ENCODE results near the gene SRSF8. TPM values are rescaled to one million over a fixed set of nuclear protein-coding genes. Genes with fewer than 3 reads are reported as not detected.

SRSF8 gene
- polyA plus RNA-seq, 1 of the 3 experiments (the other 2 are of a cell fraction): 25.4 TPM

DNA sequence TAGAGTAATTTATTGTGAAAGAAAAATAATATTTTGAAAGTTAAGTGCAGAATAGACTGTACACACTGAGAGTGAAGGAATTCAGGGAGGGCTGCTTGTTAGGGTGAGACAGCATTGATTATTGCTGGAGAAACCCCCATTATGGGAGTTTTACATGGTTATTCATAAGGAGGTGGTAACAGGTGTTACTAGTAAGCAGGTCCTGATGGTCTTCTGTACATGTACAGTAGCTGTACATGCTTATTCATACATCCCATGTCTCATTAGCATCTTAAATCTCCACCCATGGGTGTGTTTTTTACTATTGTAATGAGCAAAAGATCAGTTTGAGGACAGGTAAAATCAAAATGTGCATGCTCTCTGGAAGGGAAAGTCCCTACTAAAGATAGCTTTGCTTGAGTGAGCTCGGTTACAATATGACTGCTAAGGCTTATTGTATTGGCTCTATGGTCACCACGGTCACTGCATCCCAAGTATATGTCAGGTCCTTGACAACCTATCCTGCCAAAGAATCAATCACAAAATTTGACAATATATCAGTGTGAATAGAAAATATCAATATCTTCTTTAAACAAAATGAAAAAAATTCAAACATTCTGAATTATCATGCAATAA is 11.3 kb upstream of the SRSF8 start:
- Histone ChIP-seq H3K27me3 (ENCODE audit: insufficient read depth) (no peaks in the 10 kb centered on the region; the same call in 1 of the 2 replicates), H3K4me2 (no peak overlapping the region), H3K4me1 (ENCODE audit: control insufficient read depth in 1 of 2, insufficient read depth in 2 of 2, low read depth in 1 of 2, low read length in 1 of 2) (no peaks in the 10 kb centered on the region), H2AFZ (ENCODE audit: low read depth) (no peak overlapping the region), H3K9ac (no peak overlapping the region), H3K9me2 (no peaks in the 10 kb centered on the region), H3K9me3 (no peaks in the 10 kb centered on the region), H3K79me2 (ENCODE audit: insufficient read depth) (no peaks in the 10 kb centered on the region), H4K20me1 (ENCODE audit: insufficient read depth) (no peaks in the 10 kb centered on the region), H3K27ac (ENCODE audit: low read depth in 2 of 2, low read length in 1 of 2) (no peak overlapping the region), H3K4me3 (ENCODE audit: low read depth in 2 of 2, low read length in 1 of 2) (no peak overlapping the region), H3K36me3 (replicated peaks in 1 of 2; ENCODE audit: control insufficient read depth in 1 of 2, insufficient read depth in 2 of 2, low read length in 1 of 2) (no peaks in the 10 kb centered on the region), H3F3A (replicated peaks; ENCODE audit: insufficient read depth) (no peaks in the 10 kb centered on the region)
- TF ChIP-seq, protein P1, sequence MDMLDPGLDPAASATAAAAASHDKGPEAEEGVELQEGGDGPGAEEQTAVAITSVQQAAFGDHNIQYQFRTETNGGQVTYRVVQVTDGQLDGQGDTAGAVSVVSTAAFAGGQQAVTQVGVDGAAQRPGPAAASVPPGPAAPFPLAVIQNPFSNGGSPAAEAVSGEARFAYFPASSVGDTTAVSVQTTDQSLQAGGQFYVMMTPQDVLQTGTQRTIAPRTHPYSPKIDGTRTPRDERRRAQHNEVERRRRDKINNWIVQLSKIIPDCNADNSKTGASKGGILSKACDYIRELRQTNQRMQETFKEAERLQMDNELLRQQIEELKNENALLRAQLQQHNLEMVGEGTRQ (IDR thresholded peaks at IDR 0.05; ENCODE audit: borderline replicate concordance, low read depth, low read length): no peak
- TF ChIP-seq SMC3 (IDR thresholded peaks at IDR 0.05; ENCODE audit: low read depth, low read length): no peak
- TF ChIP-seq GABPA (IDR thresholded peaks at IDR 0.05; ENCODE audit: low read depth): no peak
- TF ChIP-seq NFIC (IDR thresholded peaks at IDR 0.05; ENCODE audit: borderline replicate concordance): no peak
- TF ChIP-seq ELF1 (IDR thresholded peaks at IDR 0.05): no peak
- TF ChIP-seq MXI1 (IDR thresholded peaks at IDR 0.05; ENCODE audit: low read depth, low read length): no peak
- no peak for TF ChIP-seq TAF1 (IDR thresholded peaks at IDR 0.05; ENCODE audit: borderline replicate concordance, low read depth, low read length)
- TF ChIP-seq NRF1 (IDR thresholded peaks at IDR 0.05; ENCODE audit: low read depth, low read length): no peak
- no peak for TF ChIP-seq GATA2 (CRISPR knock-in tag; IDR thresholded peaks at IDR 0.05)
- 10% methylated on average over 2 of the region's 2 CpGs for WGBS (ENCODE audit: low lambda C conversion rate)
- ChIA-PET CTCF (no interaction called here), POLR2A (no interaction called here)
- no peak for DNase-seq

DNA sequence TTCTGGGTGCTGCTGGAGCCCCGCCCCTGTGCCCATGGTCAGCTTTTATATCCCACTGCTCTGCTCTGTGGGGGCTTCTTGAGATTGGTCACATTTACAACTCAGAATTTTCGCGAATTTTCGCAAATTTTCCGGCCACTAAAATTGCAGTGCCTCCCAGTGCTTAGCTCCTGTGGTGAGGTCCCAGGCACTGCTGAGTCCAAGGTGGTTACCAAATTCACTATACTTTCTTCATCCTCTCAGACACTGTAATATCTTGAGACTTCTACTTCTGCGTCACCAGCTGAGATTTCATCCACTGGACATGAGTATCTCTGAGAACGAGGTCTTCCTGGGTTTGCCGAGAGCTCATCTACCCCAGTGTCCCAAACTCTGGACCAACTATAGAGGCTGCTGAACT is 8.8 kb upstream of the SRSF8 start:
- Histone ChIP-seq H3K9ac (no peak overlapping the region), H3K27ac (ENCODE audit: low read depth in 2 of 2, low read length in 1 of 2) (no peak overlapping the region), H3K9me2 (no peaks in the 10 kb centered on the region), H3K4me3 (ENCODE audit: low read depth in 2 of 2, low read length in 1 of 2) (no peak overlapping the region), H3K4me1 (ENCODE audit: control insufficient read depth in 1 of 2, insufficient read depth in 2 of 2, low read depth in 1 of 2, low read length in 1 of 2) (no peaks in the 10 kb centered on the region), H4K20me1 (ENCODE audit: insufficient read depth) (no peaks in the 10 kb centered on the region), H3K9me3 (no peaks in the 10 kb centered on the region), H2AFZ (ENCODE audit: low read depth) (no peak overlapping the region), H3F3A (replicated peaks; ENCODE audit: insufficient read depth) (no peaks in the 10 kb centered on the region), H3K36me3 (replicated peaks in 1 of 2; ENCODE audit: control insufficient read depth in 1 of 2, insufficient read depth in 2 of 2, low read length in 1 of 2) (no peaks in the 10 kb centered on the region), H3K4me2 (no peak overlapping the region), H3K79me2 (ENCODE audit: insufficient read depth) (no peaks in the 10 kb centered on the region), H3K27me3 (ENCODE audit: insufficient read depth) (no peaks in the 10 kb centered on the region; the same call in 1 of the 2 replicates)
- DNase-seq: no peak
- WGBS (ENCODE audit: low lambda C conversion rate): 90% methylated on average over 8 of the region's 8 CpGs
- ChIA-PET CTCF (interaction anchor here (0.9 kb wide), 1 partner anchor 9 kb away, joined by 3 read pairs; the partner anchor contains the start of gene SRSF8), POLR2A (interaction anchor here (1.1 kb wide), 1 partner anchor 732 kb away, joined by 3 read pairs; the partner anchor contains the start of gene FAM76B)
- TF ChIP-seq NFIC (IDR thresholded peaks at IDR 0.05; ENCODE audit: borderline replicate concordance) (no peak), ELF1 (IDR thresholded peaks at IDR 0.05) (no peak), FOXM1 (IDR thresholded peaks at IDR 0.05; ENCODE audit: low read depth) (no peak), YY1 (IDR thresholded peaks at IDR 0.05; ENCODE audit: low read depth) (no peak), RAD21 (IDR thresholded peaks at IDR 0.05; ENCODE audit: low read length) (no peak), EP300 (IDR thresholded peaks at IDR 0.05; ENCODE audit: borderline replicate concordance in 1 of 2, low read depth in 1 of 2, low read length in 1 of 2) (no peak), EZH2phosphoT487 (IDR thresholded peaks at IDR 0.05; ENCODE audit: borderline replicate concordance, low read depth) (no peak), JUND (IDR thresholded peaks at IDR 0.05) (no peak), POLR2AphosphoS5 (IDR thresholded peaks at IDR 0.05; ENCODE audit: low read depth, low read length) (no peak), TEAD4 (IDR thresholded peaks at IDR 0.05; ENCODE audit: borderline replicate concordance, insufficient read depth) (no peak), GATA2 (CRISPR knock-in tag; IDR thresholded peaks at IDR 0.05) (no peak)
- TF ChIP-seq, protein P1 (IDR thresholded peaks at IDR 0.05; ENCODE audit: borderline replicate concordance, low read depth, low read length): no peak
- TF ChIP-seq, protein P2, sequence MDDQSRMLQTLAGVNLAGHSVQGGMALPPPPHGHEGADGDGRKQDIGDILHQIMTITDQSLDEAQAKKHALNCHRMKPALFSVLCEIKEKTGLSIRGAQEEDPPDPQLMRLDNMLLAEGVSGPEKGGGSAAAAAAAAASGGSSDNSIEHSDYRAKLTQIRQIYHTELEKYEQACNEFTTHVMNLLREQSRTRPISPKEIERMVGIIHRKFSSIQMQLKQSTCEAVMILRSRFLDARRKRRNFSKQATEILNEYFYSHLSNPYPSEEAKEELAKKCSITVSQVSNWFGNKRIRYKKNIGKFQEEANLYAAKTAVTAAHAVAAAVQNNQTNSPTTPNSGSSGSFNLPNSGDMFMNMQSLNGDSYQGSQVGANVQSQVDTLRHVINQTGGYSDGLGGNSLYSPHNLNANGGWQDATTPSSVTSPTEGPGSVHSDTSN (IDR thresholded peaks at IDR 0.05): no peak
- TF ChIP-seq, protein P3, sequence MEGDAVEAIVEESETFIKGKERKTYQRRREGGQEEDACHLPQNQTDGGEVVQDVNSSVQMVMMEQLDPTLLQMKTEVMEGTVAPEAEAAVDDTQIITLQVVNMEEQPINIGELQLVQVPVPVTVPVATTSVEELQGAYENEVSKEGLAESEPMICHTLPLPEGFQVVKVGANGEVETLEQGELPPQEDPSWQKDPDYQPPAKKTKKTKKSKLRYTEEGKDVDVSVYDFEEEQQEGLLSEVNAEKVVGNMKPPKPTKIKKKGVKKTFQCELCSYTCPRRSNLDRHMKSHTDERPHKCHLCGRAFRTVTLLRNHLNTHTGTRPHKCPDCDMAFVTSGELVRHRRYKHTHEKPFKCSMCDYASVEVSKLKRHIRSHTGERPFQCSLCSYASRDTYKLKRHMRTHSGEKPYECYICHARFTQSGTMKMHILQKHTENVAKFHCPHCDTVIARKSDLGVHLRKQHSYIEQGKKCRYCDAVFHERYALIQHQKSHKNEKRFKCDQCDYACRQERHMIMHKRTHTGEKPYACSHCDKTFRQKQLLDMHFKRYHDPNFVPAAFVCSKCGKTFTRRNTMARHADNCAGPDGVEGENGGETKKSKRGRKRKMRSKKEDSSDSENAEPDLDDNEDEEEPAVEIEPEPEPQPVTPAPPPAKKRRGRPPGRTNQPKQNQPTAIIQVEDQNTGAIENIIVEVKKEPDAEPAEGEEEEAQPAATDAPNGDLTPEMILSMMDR (IDR thresholded peaks at IDR 0.05): no peak
- TF ChIP-seq, protein P4, sequence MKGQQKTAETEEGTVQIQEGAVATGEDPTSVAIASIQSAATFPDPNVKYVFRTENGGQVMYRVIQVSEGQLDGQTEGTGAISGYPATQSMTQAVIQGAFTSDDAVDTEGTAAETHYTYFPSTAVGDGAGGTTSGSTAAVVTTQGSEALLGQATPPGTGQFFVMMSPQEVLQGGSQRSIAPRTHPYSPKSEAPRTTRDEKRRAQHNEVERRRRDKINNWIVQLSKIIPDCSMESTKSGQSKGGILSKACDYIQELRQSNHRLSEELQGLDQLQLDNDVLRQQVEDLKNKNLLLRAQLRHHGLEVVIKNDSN (IDR thresholded peaks at IDR 0.05; ENCODE audit: borderline replicate concordance, low read depth): no peak

Measured in SK-N-SH (cell line).